H1 (cell line): ENCODE data around the gene VAPA.

Source experiments
- ATF2 ChIP-seq: IDR thresholded peaks from 2 replicates; pipeline ENCODE4 v1.6.1; 2012; ENCODE audit warnings: low read length, inconsistent platforms
- ATF3 ChIP-seq: IDR thresholded peaks from 2 replicates; pipeline ENCODE4 v1.6.1; 2011; ENCODE audit warnings: low read depth, mild to moderate bottlenecking, low read length; ENCODE audit not compliant: insufficient read depth
- CREB1 ChIP-seq: IDR thresholded peaks from 2 replicates; pipeline ENCODE4 v1.6.1; 2012; ENCODE audit warnings: inconsistent platforms
- CTCF ChIP-seq, 3 experiments: IDR thresholded peaks; 1 replicate in 2 of 3; 2 replicates in 1 of 3; pipeline versions ENCODE4 v1.5.1 to v1.6.1; 2011; ENCODE audit warnings: low read length in 3 of 3, mild to moderate bottlenecking in 3 of 3, inconsistent platforms in 2 of 3, low read depth in 1 of 3, moderate library complexity in 1 of 3; ENCODE audit not compliant: insufficient read depth in 1 of 3; ENCODE audit errors: control extremely low read depth in 1 of 3
- JUND ChIP-seq: IDR thresholded peaks from 2 replicates; pipeline ENCODE4 v1.6.1; 2011; ENCODE audit warnings: mild to moderate bottlenecking, improper control_type of control experiment, low read length
- MAFK ChIP-seq: IDR thresholded peaks from 2 replicates; pipeline ENCODE4 v1.6.1; 2012; ENCODE audit warnings: low read depth, mild to moderate bottlenecking, improper control_type of control experiment, low read length
- PHF8 ChIP-seq: fragments of 200-600 bp; sonication (generic); conservative IDR thresholded peaks from 2 replicates; pipeline ENCODE4 v1.7.1; 2012; ENCODE audit warnings: low read depth, mild to moderate bottlenecking, inconsistent platforms, low read length, moderate library complexity
- SP1 ChIP-seq: IDR thresholded peaks from 2 replicates; pipeline ENCODE4 v1.6.1; 2011; ENCODE audit warnings: low read depth, low read length
- TAF1 ChIP-seq: IDR thresholded peaks from 2 replicates; pipeline ENCODE4 v1.6.1; 2011; ENCODE audit warnings: mild to moderate bottlenecking, low read depth, low read length
- ZNF274 ChIP-seq: IDR thresholded peaks from 2 replicates; pipeline ENCODE4 v1.7.0; 2012; ENCODE audit warnings: low read length, borderline replicate concordance; ENCODE audit errors: extremely low read depth

GRCh38 chr18:10003866-10004265 lies 90.0 kb downstream of the VAPA start:
- TF ChIP-seq MAFK (no peak), CTCF (IDR thresholded peaks at IDR 0.05; ENCODE audit: control extremely low read depth in 1 of 3, insufficient read depth in 1 of 3, low read depth in 1 of 3, low read length in 3 of 3) (no peak), JUND (no peak), CREB1 (no peak), ATF2 (no peak), TAF1 (no peak), PHF8 (no peak), ZNF274 (no peak), ATF3 (no peak), SP1 (no peak)
